HG03460 (cell line): Measurements from ENCODE around the gene PRPSAP1.

Source experiments
- ATAC-seq: cut with Tn5 transposase; IDR thresholded peaks from one replicate; pipeline ENCODE4 v1.9.1; 2021; ENCODE audit not compliant: unreplicated experiment

Gene PRPSAP1

GRCh38 chr17:76383546-76384221 is 30.0 kb upstream of the PRPSAP1 start:
- no peak for ATAC-seq

DNA sequence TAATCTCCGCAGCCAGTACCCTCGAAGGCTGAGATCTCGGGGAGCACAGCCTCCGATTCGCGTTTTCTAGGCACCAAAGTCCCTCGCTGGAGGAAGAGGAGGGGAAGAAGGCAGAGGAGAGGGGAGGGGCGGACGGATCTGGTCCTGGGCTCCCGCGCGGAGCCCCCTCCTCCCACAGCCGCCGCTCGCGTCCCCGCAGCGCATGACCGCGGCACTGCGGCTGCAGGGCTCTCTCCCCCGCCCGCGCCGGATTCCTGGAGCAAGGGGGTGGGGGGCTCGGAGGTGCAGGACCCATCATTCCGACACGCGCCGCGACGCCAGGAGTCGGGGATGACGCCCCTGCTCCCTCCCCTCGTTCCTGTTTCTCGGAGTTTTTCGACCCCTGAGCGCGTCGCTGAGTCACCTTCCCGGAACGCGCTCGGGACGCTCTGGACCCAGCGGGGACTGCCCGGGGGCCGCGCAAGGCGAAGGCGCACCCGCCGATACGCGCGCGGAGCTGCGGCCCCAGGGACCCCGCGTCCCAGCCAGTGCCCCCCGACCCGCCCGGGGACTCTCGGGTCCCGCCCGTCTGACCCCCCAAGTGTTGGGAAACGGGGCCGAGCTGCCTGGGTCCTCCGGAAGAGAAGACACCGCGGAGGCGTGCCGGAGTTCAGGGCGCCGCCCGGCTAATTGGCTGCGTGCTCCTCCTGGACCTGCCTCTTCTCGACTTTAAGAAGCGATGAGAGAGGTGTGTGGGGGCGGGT is 29.3 kb upstream of the PRPSAP1 start:
- no peak for ATAC-seq

- ATAC-seq, result no peak
Observed at GRCh38 chr17:76382351-76382802, 28.7 kb upstream of the PRPSAP1 start.

DNA sequence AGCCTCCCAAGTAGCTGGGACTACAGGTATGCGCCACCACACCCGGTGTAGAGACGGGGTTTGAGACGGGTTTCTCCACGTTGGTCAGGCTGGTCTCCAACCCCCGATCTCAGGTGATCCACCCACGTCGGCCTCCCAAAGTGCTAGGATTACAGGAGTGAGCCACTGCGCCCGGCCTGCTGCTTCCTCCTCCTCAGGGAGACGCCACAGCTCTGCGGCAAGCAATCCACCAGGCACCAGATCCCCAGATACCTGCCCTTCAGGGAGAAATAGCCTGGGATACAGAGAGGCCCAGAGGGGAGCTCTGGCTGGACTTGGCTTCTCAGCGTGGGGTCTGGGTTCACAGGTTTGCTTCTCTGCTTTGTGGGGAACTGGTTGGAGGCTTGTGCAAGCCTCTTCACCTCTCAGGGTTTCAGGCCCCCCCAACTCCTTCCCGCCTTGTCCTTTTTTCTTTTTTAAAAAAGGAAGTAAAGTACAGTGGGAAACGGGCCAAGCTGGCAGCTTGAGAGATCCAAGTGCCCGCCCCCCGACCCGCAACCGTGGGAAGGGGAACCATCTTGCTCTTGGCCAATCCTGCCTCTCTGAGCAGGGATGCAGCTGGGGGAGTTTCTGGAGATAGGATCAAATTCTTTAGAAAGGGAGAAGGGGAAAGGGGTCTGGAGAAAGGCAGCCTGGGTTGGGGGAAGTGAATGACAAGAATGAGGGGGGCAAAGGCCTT is 28.1 kb upstream of the PRPSAP1 start:
- ATAC-seq, result no peak

GRCh38 chr17:76379646-76380376 is 26.1 kb upstream of the PRPSAP1 start:
- no peak for ATAC-seq

GRCh38 chr17:76379275-76379641 is 25.5 kb upstream of the PRPSAP1 start:
- no peak for ATAC-seq

DNA sequence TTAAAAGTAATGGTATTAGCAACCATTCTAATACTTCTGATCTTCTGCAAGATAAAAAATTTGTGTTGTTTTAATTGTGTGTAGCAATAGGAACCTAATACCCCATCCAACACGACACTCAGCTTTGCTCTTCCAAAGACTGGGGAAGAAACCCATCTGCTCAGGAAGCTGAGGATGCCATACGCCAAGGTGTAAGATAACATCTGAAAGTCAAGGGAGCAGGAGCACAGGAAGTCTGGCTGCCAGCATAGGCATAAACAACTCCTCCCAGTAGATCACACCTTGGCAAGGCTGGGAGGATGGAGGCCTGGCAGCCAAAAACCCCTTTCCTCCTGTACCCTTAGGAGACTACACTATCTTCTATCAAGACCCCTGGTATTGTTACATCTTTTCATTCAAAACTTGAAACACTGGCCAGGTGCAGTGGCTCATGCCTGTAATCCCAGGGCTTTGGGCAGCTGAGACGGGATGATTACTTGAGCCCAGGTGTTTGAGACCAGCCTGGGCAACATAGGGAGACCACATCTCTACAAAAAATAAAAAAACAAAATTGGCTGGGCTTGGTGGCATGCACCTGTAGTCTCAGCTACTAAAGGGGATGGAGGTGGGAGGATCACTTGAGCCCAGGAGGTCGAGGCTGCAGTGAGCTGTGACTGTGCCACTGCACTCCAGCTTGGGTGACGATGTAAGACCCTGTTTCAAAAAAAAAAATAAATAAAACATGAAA is 25.0 kb upstream of the PRPSAP1 start:
- ATAC-seq, result no peak

GRCh38 chr17:76376318-76377133 is 22.8 kb upstream of the PRPSAP1 start:
- no peak for ATAC-seq

DNA sequence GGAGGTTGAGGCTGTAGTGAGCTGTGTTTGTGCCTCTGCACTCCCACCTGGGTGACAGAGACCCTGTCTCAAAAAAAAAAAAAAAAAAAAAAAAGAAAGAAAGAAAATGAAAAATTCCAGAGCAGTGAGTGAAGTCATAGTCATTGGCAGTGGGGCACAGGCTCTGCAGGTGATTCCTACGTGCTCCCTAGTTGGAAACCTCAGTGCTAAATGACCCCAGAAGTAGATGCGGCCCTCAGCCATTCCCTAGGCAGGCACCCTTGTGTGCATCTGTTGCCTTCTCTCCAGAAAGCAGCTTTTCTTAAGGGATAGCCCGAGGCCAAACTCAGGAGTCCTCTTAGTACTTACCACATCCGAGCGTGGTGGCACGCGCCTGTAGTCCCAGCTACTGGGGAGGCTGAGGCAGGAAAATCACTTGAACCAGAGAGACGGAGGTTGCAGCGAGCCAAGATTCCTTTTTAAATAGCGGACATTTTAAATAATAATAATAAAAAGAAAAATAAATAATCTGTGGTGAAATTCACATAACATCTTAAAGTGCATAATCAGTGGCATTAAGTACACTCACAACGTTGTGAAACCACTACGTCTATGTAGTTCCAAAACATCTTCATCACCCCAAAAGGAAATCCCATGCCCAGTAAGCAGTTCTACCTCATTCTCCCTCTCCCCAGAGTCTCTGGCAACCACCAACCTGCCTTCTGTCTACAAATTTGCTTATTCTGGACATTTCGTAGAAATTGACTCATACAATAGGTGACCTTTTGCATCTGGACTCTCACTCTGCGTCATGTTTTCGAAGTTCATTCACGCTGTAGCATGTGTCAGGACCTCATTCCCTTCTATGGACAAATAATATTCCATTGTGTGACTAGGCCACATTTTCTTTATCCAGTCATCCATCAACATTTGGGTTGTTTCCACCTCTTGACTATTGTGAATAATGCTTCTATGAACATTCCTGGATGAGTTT is 18.2 kb upstream of the PRPSAP1 start:
- no peak for ATAC-seq

DNA sequence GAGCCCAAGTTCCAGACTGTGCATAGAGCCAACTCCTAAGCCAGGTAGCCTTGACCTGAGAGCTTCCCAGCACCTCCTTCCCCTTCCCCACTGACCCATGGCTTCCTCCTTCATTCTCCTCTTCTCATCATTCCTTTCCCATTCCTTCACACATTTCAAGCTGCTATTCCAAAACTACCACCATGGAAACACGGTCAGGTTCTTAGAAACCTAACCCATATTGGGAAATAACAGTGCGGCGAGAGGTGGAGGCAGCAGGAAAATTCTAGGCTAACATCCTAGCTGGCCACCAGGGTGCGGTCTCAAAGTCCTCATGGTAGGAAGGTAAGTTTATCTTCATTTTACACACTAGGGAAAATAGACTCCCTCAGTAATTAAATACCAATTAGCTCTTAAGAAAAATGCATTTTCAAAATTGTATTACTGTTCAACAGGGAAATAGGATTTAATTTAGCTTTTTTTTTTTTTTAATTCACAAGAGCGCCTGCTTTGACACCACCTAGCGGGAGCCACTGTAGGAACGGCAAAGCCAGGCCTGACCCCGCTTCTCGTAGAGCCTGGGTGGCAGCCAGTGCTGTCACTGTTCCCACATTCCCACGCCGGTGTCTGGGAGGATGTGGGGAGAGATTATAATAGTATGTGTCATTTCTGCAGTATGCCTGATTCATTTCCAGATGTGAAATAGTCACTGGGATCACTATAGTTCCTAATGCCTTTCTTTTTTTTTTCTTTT is 16.7 kb upstream of the PRPSAP1 start:
- ATAC-seq, result no peak

DNA sequence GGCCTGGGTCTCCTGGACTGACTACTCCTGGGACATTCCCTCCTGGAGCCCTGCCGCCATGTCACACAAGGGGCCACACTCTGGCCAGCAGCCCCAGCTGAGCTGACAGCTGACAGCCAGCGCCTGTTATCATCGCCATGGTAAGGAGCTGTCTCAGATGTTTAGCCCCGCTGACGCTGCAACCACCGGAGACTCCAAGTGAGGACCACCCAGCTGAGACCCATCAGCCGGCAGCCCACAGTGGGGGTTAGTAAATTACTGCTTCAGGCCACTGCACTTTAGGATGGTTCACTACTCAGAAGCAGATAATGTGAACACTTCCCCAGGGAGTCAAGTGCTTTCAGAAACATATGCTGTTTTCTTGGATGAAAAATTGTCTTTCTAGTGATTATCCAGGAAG is 16.1 kb upstream of the PRPSAP1 start:
- no peak for ATAC-seq

- no peak for ATAC-seq
Observed at GRCh38 chr17:76369379-76369778, 15.7 kb upstream of the PRPSAP1 start.

DNA sequence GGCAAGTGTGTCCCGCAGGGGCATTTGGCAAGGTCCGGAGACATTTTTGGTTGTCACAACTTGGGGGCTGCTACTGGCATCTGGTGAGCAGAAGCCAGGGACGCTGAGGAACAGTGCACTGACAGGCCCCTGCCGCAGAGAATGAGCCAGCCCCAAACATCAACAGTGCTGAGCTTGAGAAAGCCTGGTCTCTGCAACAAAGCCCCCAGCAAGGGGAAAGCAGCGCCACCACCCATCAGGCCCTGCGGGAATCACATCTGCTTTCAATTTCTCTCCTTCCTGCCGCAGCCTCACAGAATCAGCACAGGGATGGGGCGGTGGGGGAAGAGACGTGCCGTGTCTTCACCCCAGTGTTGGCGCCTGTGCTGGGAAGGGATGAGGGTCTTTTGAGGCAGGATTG is 14.8 kb upstream of the PRPSAP1 start:
- ATAC-seq, result no peak

DNA sequence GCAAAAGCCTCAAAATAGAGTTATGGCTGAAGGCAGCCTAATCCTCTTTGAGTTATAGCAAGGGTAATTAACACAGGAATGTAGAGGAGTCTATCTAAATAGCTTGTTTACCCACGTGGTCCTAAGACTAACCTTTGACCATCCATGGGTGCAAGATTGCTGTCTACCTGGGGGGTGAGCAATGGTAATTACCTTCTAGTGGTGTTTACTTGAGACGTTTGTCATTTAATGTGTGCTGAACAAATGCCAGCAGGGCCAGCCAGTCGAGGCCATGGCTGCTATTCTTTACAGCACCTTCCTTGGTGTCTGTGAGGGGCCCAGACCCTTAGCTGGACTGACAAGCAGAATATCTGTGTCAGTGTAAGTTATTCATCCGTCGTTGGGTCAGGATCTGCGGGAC is 13.9 kb upstream of the PRPSAP1 start:
- ATAC-seq, result no peak

GRCh38 chr17:76366247-76366646 is 12.5 kb upstream of the PRPSAP1 start:
- no peak for ATAC-seq

GRCh38 chr17:76365256-76365903 is 11.7 kb upstream of the PRPSAP1 start:
- ATAC-seq, result no peak

GRCh38 chr17:76363107-76363842 is 9.6 kb upstream of the PRPSAP1 start:
- ATAC-seq, result no peak
